K562 (cell line): ENCODE measurements around the gene MYO15A. TPM values are rescaled to one million over a fixed set of nuclear protein-coding genes. Genes with fewer than 3 reads are reported as not detected.

ENCODE experiments used
- BMI1 ChIP-seq: fragments of 150-350 bp; IDR thresholded peaks from 2 replicates; pipeline ENCODE4 v1.6.1; 2014; ENCODE audit warnings: low read length
- E4F1 ChIP-seq: fragments of 250-450 bp; sonication (Bioruptor Pico); IDR thresholded peaks from 2 replicates; pipeline ENCODE4 v1.5.0; 2021; ENCODE audit warnings: mild to moderate bottlenecking, borderline replicate concordance
- ELF1 ChIP-seq: fragments of 200-800 bp; sonication (Bioruptor generic); IDR thresholded peaks from 2 replicates; pipeline ENCODE4 v1.6.1; 2016; ENCODE audit warnings: missing genetic modification characterization, missing compliant biosample characterization
- EWSR1 ChIP-seq: fragments of 450-650 bp; IDR thresholded peaks from 2 replicates; pipeline ENCODE4 v1.6.1; 2018; ENCODE audit warnings: borderline replicate concordance, mild to moderate bottlenecking, low read depth, moderate library complexity; ENCODE audit not compliant: partially characterized antibody
- MCM3 ChIP-seq: fragments of 450-650 bp; IDR thresholded peaks from 2 replicates; pipeline ENCODE4 v1.6.1; 2016
- MEF2A ChIP-seq: IDR thresholded peaks from 2 replicates; pipeline ENCODE4 v1.6.1; 2011; ENCODE audit warnings: low read depth, mild to moderate bottlenecking, low read length, moderate library complexity; ENCODE audit not compliant: control insufficient read depth
- MTA1 ChIP-seq: fragments of 450-650 bp; IDR thresholded peaks from 2 replicates; pipeline ENCODE4 v1.6.1; 2017; ENCODE audit warnings: borderline replicate concordance
- NCOA6 ChIP-seq: fragments of 450-650 bp; IDR thresholded peaks from 2 replicates; pipeline ENCODE4 v1.6.1; 2017; ENCODE audit warnings: mild to moderate bottlenecking
- PHB2 ChIP-seq: fragments of 450-650 bp; IDR thresholded peaks from 2 replicates; pipeline ENCODE4 v1.6.1; 2017; ENCODE audit warnings: low read depth
- ZNF133 ChIP-seq: fragments of 250-450 bp; sonication (Bioruptor Pico); IDR thresholded peaks from 2 replicates; pipeline ENCODE4 v1.4.0; 2020; ENCODE audit warnings: mild to moderate bottlenecking
- ZNF146 ChIP-seq: IDR thresholded peaks from one replicate; pipeline ENCODE4 v1.6.1; 2018; ENCODE audit warnings: missing compliant biosample characterization; ENCODE audit not compliant: unreplicated experiment
- ZNF318 ChIP-seq, 2 experiments: fragments of 450-650 bp; IDR thresholded peaks; 2 replicates each; pipeline ENCODE4 v1.6.1; 2016; ENCODE audit warnings: mild to moderate bottlenecking in 2 of 2, borderline replicate concordance in 1 of 2, low read depth in 1 of 2, moderate library complexity in 1 of 2
- ZNF395 ChIP-seq: fragments of 200-800 bp; sonication (Bioruptor generic); IDR thresholded peaks from 2 replicates; pipeline ENCODE4 v1.6.1; 2017; ENCODE audit warnings: missing genetic modification characterization, missing compliant biosample characterization
- polyA plus RNA-seq, 8 experiments: library from polyadenylated mRNA; depleted of rRNA in 4 of 8; stranded (reverse) in 5 of 8; unstranded in 3 of 8; fragments of >200 nt; fragmentation: Nextera tagmentation in 2 of 8; fragmentation: Illumina TruSeq in 1 of 8; extraction: Ambion mirVana in 2 of 8; extraction: Trizol in 1 of 8; gene quantifications; 2 replicates each; pipeline versions ENCODE4 v1.2.1 to v1.2.3, GENCODE V29; 2011 to 2014; ENCODE audit warnings: inconsistent platforms in 1 of 8, missing spikeins in 1 of 8
- total RNA-seq, 7 experiments: library from RNA; depleted of rRNA in 6 of 7; stranded (reverse); fragments of >200 nt in 6 of 7; fragmentation: Illumina TruSeq in 2 of 7; extraction: Trizol in 2 of 7; gene quantifications; 2 replicates each; pipeline versions ENCODE4 v1.2.1 to v1.2.3, GENCODE V29; 2011 to 2021; ENCODE audit warnings: low replicate concordance in 1 of 7

MYO15A gene
- total and polyA plus RNA-seq, 9 of the 15 experiments (the other 6 are each of a cell fraction or from before 2014, with no cell fraction given), result 0.05 to 0.88 (median 0.14) TPM; not detected in 1

GRCh38 chr17:18087610-18088491 lies 20.7 kb upstream of the MYO15A start, which contains the start of gene DRG2 (continued):
- TF ChIP-seq ZNF395 (CRISPR knock-in tag) (no peak), ELF1 (tag) (peak; percentile 80), NCOA6 (no peak), PHB2 (no peak), BMI1 (no peak), EWSR1 (no peak), MEF2A (0 out of 2 replicates have a peak, but pooled peaks have one; percentile 22), ZNF133 (CRISPR knock-in tag) (no peak), MCM3 (no peak), ZNF318 (IDR thresholded peaks at IDR 0.05; ENCODE audit: borderline replicate concordance in 1 of 2, low read depth in 1 of 2) (no peak), MTA1 (no peak), E4F1 (CRISPR knock-in tag) (no peak), ZNF146 (CRISPR knock-in tag) (no peak)
